Heart right ventricle (tissue), 16 donors: ENCODE data around the gene JMJD8. TPM values are rescaled to one million over a fixed set of nuclear protein-coding genes. Genes with fewer than 3 reads are reported as not detected.

Source experiments
- ATAC-seq, 8 donors: fragments of 200-7000 bp; cut with Tn5 transposase; one replicate each; pipeline ENCODE4 v1.9.1; 2020; ENCODE audit warnings: mild to moderate bottlenecking in 8 of 8, moderate library complexity in 8 of 8, moderate number of reproducible peaks in 1 of 8
- DNase-seq, 2 donors: peaks; one replicate each; pipeline ENCODE4 v3.0.0-alpha.2; 2020
- H3K27ac ChIP-seq, 10 donors: fragments of 200-600 bp; sonication (generic) in 2 of 10; one replicate each; pipeline versions ENCODE4 v1.5.0 to v1.8.0; 2020 to 2022; ENCODE audit warnings: mild to moderate bottlenecking in 3 of 10
- H3K27me3 ChIP-seq, 7 donors: fragments of 200-600 bp; one replicate each; pipeline ENCODE4 v1.8.0; 2021 to 2022; ENCODE audit warnings: mild to moderate bottlenecking in 2 of 7
- H3K36me3 ChIP-seq, 9 donors: fragments of 200-600 bp; sonication (generic) in 1 of 9; one replicate each; pipeline versions ENCODE4 v1.5.0 to v1.8.0; 2020 to 2022; ENCODE audit warnings: mild to moderate bottlenecking in 2 of 9
- H3K4me1 ChIP-seq, 9 donors: fragments of 200-600 bp; sonication (generic) in 1 of 9; one replicate each; pipeline versions ENCODE4 v1.5.0 to v1.8.0; 2020 to 2022; ENCODE audit warnings: mild to moderate bottlenecking in 4 of 9
- H3K4me3 ChIP-seq, 10 donors: fragments of 200-600 bp; sonication (generic) in 2 of 10; one replicate each; pipeline versions ENCODE4 v1.5.0 to v1.8.0; 2020 to 2022; ENCODE audit warnings: mild to moderate bottlenecking in 7 of 10, moderate library complexity in 2 of 10
- H3K9me3 ChIP-seq, 11 donors: fragments of 200-600 bp in 10 of 11; sonication (generic) in 2 of 11; one replicate each; pipeline versions ENCODE4 v1.5.0 to v1.8.0; 2013 to 2022; ENCODE audit warnings: mild to moderate bottlenecking in 2 of 11, control low read depth in 1 of 11, moderate library complexity in 1 of 11
- WGBS, 2 donors: extraction: QIAGEN DNeasy Blood & Tissue Kit; methylation state at CpG; one replicate each; pipeline ENCODE4 v1.1.7; 2013; ENCODE audit warnings: inconsistent platforms in 1 of 2; 5-methylcytosine and 5-hydroxymethylcytosine counted together
- intact Hi-C, 10 donors: fragments of 100-400 bp; cut with DNase I; formaldehyde crosslinking; loops; one replicate each; pipeline versions ENCODE4 v1.11.1 to v1.14.2; 2022
- polyA plus RNA-seq, 2 donors: library from polyadenylated mRNA; stranded (reverse); fragments of 200-250 nt; gene quantifications; one replicate each; pipeline ENCODE4 v1.2.3, GENCODE V29; 2013
- total RNA-seq, 10 donors: library from RNA; stranded (reverse); fragmentation: NEBNext Ultra II Directional in 3 of 10; extraction: Animal tissue kit (Norgen Biotek cat#: 25700) in 3 of 10; gene quantifications; one replicate each; pipeline versions ENCODE4 v1.2.1 to v1.2.4, GENCODE V29; 2021 to 2023
- TF ChIP-seq, protein P1 (sequence below), 9 donors: fragments of 200-600 bp; sonication (generic) in 2 of 9; IDR thresholded peaks; one replicate each; pipeline versions ENCODE4 v1.5.0 to v1.8.0; 2021 to 2022; ENCODE audit warnings: antibody characterized with exemption in 9 of 9, mild to moderate bottlenecking in 5 of 9, moderate library complexity in 1 of 9
- donor health status: Arrhythmogenic right ventricular cardiomyopathy.
- donor health status: ischemic (EF 13 %, LVEDD 7.1; RV severe dilation, severe dysfunction).
- donor health status: healthy with polysubstance abuse.
- donor health status: DM: no; HTN: yes; CAD: no.
- donor health status: DM: no; HTN: no; CAD: no.
- donor health status: ischemic (EF 25% LVEDD 6.9; RV normal size, moderate dysfunction).
- donor health status: ischemic (EF 25% LVEDD 5.7; RV mildly dilated, moderate dysfunction).
- donor health status: healthy.
- donor health status: DM: yes; HTN: yes; CAD: no.
- donor health status: Ischemic cardiomyopathy.
- donor health status: ischemic (EF 35%, LVEDD 5.7; RV mildly dilated, moderate dysfunction).
- donor health status: nonischemic (EF 11% LVEDD 7.7; RV severe dilation, severe dysfunction).
- donor health status: DM: yes; HTN: yes; CAD: no.
- donor health status: PGD.
- donor health status: ischemic (EF 29% LVEDD 5.4; RV normal size, mild dysfunction).
- donor health status: nonischemic (EF 23%, LVEDD 6.1; RV moderate dilation, normal function).

Gene JMJD8
- total and polyA plus RNA-seq, 12 donors: 34.7 to 60.6 (median 44.0) TPM

DNA sequence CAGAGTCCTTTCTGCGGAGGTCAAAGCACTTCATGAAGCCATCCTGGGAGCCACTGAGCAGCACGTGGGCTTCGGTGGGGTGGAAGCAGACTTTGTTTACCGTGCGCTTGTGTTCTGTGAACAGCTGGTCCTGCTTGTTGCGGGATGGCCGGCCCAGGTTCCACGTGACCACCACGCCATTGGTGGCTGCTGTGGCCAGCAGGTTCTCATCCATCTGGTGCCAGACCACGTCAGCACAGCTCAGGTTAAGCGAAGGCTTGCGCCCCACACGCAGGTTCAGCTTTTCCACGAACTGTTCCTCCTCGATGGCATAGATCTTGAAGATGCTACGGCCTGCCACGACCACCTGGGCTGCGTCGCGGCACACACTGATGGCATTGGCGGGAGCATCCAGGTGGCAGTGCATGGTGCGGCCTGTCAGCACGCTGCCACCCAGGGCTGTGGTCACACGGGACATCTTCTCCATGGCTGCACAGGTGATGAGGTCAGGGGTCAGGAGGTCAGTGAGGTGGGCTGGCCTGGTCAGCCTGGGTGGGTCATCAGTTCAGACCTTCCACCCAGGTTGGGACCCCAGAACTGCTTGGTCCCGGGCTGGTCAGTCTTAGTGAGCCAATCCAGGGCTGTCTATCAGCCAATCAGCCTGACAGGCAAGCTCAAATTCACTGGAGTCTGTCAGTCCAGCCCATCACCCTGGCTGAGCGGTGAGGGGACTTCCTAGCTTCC is 5.2 kb upstream of the JMJD8 start:
- peaks cover 20 to 47% (median 36%) of the 10 kb centered on the region in 9 donors for H3K4me1 ChIP-seq
- H3K27ac ChIP-seq: peak overlapping the region in 9 of 10 donors; percentile 83 to 94 (median 89)
- WGBS, 2 donors: 85 to 87% methylated on average over 26 of the region's 26 CpGs
- TF ChIP-seq, protein P1, sequence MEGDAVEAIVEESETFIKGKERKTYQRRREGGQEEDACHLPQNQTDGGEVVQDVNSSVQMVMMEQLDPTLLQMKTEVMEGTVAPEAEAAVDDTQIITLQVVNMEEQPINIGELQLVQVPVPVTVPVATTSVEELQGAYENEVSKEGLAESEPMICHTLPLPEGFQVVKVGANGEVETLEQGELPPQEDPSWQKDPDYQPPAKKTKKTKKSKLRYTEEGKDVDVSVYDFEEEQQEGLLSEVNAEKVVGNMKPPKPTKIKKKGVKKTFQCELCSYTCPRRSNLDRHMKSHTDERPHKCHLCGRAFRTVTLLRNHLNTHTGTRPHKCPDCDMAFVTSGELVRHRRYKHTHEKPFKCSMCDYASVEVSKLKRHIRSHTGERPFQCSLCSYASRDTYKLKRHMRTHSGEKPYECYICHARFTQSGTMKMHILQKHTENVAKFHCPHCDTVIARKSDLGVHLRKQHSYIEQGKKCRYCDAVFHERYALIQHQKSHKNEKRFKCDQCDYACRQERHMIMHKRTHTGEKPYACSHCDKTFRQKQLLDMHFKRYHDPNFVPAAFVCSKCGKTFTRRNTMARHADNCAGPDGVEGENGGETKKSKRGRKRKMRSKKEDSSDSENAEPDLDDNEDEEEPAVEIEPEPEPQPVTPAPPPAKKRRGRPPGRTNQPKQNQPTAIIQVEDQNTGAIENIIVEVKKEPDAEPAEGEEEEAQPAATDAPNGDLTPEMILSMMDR (IDR thresholded peaks at IDR 0.05): no peak
- ATAC-seq (no peak), DNase-seq (no peak)
- intact Hi-C loops: no loop called here
- peak overlapping the region; percentile 71 to 100 (median 92) for H3K4me3 ChIP-seq
- no peaks in the 10 kb centered on the region for H3K9me3 ChIP-seq
- H3K27me3 ChIP-seq: peaks cover 13 to 33% (median 29%) of the 10 kb centered on the region in 7 donors
- H3K36me3 ChIP-seq: peaks cover 0 to 26% (median 0%) of the 10 kb centered on the region in 9 donors

DNA sequence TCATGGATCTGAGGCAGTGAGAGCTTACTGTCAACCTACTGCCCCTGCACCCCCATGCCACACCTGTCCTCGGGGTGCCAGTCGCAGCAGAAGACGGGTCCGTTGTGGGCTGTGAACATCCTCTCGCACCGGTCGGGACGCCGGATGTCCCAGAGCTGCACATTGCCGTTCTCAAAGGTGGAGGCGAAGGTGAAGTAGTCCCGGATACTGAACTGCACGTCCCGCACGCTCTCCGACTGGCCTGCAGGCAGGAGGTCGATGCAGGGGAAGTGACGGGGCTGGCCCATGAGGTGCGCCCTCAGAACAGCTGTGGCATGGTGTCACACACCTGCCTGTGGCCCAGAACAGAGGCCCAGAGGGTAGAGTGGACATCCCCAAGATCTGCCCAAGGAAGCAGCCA is 3.4 kb upstream of the JMJD8 start:
- no peak overlapping the region for H3K4me3 ChIP-seq
- peaks cover 0 to 15% (median 11%) of the 10 kb centered on the region in 7 donors for H3K27me3 ChIP-seq
- DNase-seq (no peak), ATAC-seq (no peak)
- H3K9me3 ChIP-seq: no peaks in the 10 kb centered on the region
- TF ChIP-seq, protein P1 (IDR thresholded peaks at IDR 0.05): no peak
- H3K36me3 ChIP-seq: peaks cover 0 to 34% (median 7%) of the 10 kb centered on the region in 9 donors
- WGBS, 2 donors: 93% methylated on average over 19 of the region's 19 CpGs
- H3K27ac ChIP-seq: no peak overlapping the region
- H3K4me1 ChIP-seq: peaks cover 23 to 58% (median 46%) of the 10 kb centered on the region in 9 donors
- intact Hi-C loops: no loop called here

DNA sequence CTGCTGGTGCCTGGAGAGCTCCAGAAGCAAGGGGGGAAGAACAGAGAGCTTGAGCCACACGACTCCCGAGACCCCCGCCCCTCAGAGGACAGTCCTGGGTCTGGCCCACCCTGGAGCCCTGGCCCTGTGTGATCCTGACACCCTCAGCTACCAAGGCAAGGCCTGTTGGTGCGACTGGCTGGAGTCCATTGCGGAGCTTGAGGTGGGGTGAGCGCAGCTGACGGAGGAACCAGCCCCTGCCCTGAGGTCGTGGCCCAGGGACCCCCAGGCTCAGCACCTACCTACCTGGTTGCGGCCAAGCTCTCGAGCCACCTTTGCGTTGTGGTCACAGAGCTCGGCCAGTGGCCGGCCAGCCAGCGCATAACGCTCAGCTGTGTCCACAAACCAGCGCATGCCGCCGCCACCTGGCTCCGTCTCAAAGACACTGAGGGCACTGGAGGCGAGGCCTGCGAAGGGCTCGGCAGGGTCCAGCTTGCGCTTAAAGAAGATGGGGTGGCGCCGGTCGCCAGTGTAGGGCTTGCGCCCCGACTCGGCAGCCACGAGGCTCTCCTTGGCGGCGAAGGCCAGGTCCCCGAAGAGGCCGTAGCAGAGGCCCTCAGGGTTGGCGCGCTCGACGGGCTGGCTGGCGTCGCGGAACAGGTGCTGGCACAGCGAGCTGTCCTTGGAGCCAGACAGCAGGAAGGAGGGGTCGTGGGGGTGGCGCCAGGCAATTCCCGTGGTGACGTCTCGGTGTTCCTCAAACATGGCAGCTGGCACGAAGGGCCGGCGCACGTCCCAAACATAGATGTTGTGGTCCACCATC is 2.5 kb upstream of the JMJD8 start:
- Histone ChIP-seq H3K9me3 (no peaks in the 10 kb centered on the region), H3K4me3 (no peak overlapping the region), H3K36me3 (peaks cover 0 to 43% (median 16%) of the 10 kb centered on the region in 9 donors), H3K27me3 (peaks cover 0 to 6% (median 2%) of the 10 kb centered on the region in 7 donors), H3K4me1 (peaks cover 32 to 66% (median 54%) of the 10 kb centered on the region in 9 donors), H3K27ac (no peak overlapping the region)
- DNase-seq (no peak), ATAC-seq (no peak)
- intact Hi-C loops: no loop called here
- TF ChIP-seq, protein P1 (IDR thresholded peaks at IDR 0.05): no peak
- 95% methylated on average over 51 of the region's 51 CpGs for WGBS, 2 donors

- no peak for DNase-seq
These were observed 1.8 kb upstream of the JMJD8 start for GRCh38 chr16:685967-686366.

More at GRCh38 chr16:685967-686366, 1.8 kb upstream of the JMJD8 start:
- intact Hi-C loops: no loop called here
- H3K27me3 ChIP-seq: no peaks in the 10 kb centered on the region
- no peak for ATAC-seq
- no peak overlapping the region for H3K4me3 ChIP-seq
- H3K4me1 ChIP-seq: peaks cover 39 to 73% (median 61%) of the 10 kb centered on the region in 9 donors
- 71 to 76% methylated on average over 10 of the region's 10 CpGs for WGBS, 2 donors
- TF ChIP-seq, protein P1 (IDR thresholded peaks at IDR 0.05): peak in 6 of 9 donors; percentile 25 to 47 (median 36)
- no peaks in the 10 kb centered on the region for H3K9me3 ChIP-seq
- H3K36me3 ChIP-seq: peaks cover 0 to 48% (median 19%) of the 10 kb centered on the region in 9 donors
- H3K27ac ChIP-seq: no peak overlapping the region
